CD4-positive, alpha-beta memory T cell (primary cell): ENCODE results near the gene IGF2BP3. TPM values are rescaled to one million over a fixed set of nuclear protein-coding genes. Genes with fewer than 3 reads are reported as not detected.

ENCODE experiments used
- CTCF ChIA-PET: fragments of 350-600 bp; sonication (Branson Sonifier 250); formaldehyde crosslinking; loops from one replicate; lab custom pipeline; 2021; ENCODE audit warnings: inconsistent platforms; ENCODE audit not compliant: partially characterized antibody; lab: Charles Lee
- POLR2A ChIA-PET: fragments of 350-600 bp; sonication (Branson Sonifier 250); formaldehyde crosslinking; loops from one replicate; lab custom pipeline; 2021; ENCODE audit not compliant: partially characterized antibody; lab: Charles Lee
- DNase-seq, 5 donors: peaks; one replicate each; pipeline versions ENCODE4 v3.0.0 to v3.0.0-alpha.2; 2020 to 2022; ENCODE audit warnings: mixed read lengths in 1 of 5
- H3K27ac ChIP-seq: one replicate; pipeline ENCODE4 v1.7.0; 2013; ENCODE audit warnings: low read depth, low read length
- H3K27me3 ChIP-seq: 2 replicates; pipeline ENCODE4 v1.7.0; 2013; ENCODE audit warnings: mild to moderate bottlenecking, low read length, moderate library complexity; ENCODE audit not compliant: insufficient read depth
- H3K36me3 ChIP-seq: 2 replicates; pipeline ENCODE4 v1.7.0; 2013; ENCODE audit warnings: mild to moderate bottlenecking, low read length, moderate library complexity; ENCODE audit not compliant: insufficient read depth
- H3K4me1 ChIP-seq: 2 replicates; pipeline ENCODE4 v1.7.0; 2013; ENCODE audit warnings: mild to moderate bottlenecking, low read length, moderate library complexity; ENCODE audit not compliant: insufficient read depth
- H3K4me3 ChIP-seq, 2 donors: one replicate each; pipeline ENCODE4 v1.7.0; 2013; ENCODE audit warnings: low read length in 2 of 2, mild to moderate bottlenecking in 1 of 2
- H3K9me3 ChIP-seq, 2 donors: one replicate each; pipeline ENCODE4 v1.7.0; 2013; ENCODE audit warnings: low read length in 2 of 2, control low read depth in 1 of 2; ENCODE audit not compliant: control insufficient read depth in 1 of 2
- H3K27ac Mint-ChIP-seq, 7 donors: one replicate each; pipeline ENCODE4 v1.8.0; 2020 to 2021; ENCODE audit warnings: mixed read lengths in 7 of 7, mild to moderate bottlenecking in 6 of 7, inconsistent platforms in 3 of 7, moderate library complexity in 3 of 7
- H3K27me3 Mint-ChIP-seq, 2 donors: one replicate each; pipeline ENCODE4 v1.8.0; 2020 to 2021; ENCODE audit warnings: mixed read lengths in 2 of 2
- H3K36me3 Mint-ChIP-seq, 2 donors: one replicate each; pipeline ENCODE4 v1.8.0; 2020 to 2021; ENCODE audit warnings: mixed read lengths in 2 of 2, inconsistent platforms in 1 of 2, mild to moderate bottlenecking in 1 of 2
- H3K4me1 Mint-ChIP-seq, 4 donors: one replicate each; pipeline ENCODE4 v1.8.0; 2020 to 2021; ENCODE audit warnings: mixed read lengths in 4 of 4, mild to moderate bottlenecking in 1 of 4
- H3K4me3 Mint-ChIP-seq, 8 donors: one replicate each; pipeline ENCODE4 v1.8.0; 2020 to 2021; ENCODE audit warnings: mixed read lengths in 8 of 8, mild to moderate bottlenecking in 7 of 8, moderate library complexity in 6 of 8, inconsistent platforms in 3 of 8
- H3K9me3 Mint-ChIP-seq, 8 donors: one replicate each; pipeline ENCODE4 v1.8.0; 2020 to 2021; ENCODE audit warnings: mixed read lengths in 8 of 8, mild to moderate bottlenecking in 5 of 8, inconsistent platforms in 3 of 8, moderate library complexity in 1 of 8
- intact Hi-C: fragments of 100-400 bp; cut with micrococcal nuclease; formaldehyde crosslinking; loops from one replicate; pipeline ENCODE4 v1.15.1; 2023
- polyA plus RNA-seq, 2 donors: library from polyadenylated mRNA; unstranded; fragments of 300-500 nt; fragmentation: Illumina TruSeq; gene quantifications; one replicate each; pipeline ENCODE4 v1.2.3, GENCODE V29; 2021
- total RNA-seq, 2 experiments: library from RNA; stranded (reverse); gene quantifications; one replicate each; pipeline ENCODE4 v1.2.3, GENCODE V29; 2021

IGF2BP3 gene
- total and polyA plus RNA-seq, 4 experiments from 2014 or later = not detected

DNA sequence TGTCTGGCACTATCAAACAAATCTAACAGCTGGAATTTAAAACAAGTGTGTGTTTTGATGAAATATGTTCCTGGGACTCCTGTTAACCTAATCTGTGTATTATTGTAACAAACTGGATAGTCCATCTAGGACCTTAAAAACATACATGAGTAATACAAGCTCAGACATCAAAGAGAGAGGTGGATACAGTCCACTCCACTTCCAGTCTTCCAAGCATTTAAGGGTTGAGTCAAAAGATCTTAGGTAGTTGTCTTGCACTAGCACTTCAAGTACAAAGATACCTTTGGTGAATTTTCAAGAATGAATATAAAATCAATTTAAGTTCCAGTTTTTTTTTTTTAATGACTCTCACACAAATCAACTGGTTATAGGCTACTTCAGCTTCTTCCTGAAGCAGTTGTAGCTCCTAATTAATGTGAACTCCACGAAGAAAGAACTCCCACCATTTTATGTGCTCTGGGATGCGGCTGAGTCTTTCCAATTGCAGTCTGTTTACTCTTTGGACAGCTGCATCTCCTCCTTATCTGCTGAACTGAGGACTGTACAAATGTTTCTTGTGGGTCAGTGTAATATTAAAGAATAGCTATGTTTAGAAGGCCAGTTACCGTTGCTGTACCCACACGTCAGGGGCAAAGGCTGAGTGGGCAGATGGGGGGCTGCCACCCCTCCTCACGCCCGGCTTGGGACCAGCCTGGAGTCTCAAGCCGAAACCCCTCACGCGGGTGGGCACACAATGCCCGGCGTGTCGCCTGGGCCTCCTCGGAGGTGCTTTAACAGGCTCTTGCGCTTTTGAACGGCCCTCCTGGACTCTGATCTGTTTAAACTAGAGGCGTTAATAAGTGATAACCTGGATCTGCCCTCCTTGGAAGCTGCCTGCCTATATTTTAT is 2.9 kb upstream of the IGF2BP3 start:
- Mint-ChIP-seq H3K27me3 (peaks cover 46 to 57% of the 10 kb centered on the region in 2 donors), H3K36me3 (peaks cover 4 to 7% of the 10 kb centered on the region in 2 donors), H3K4me3 (peak overlapping the region in 4 of 8 donors; percentile 6 to 70 (median 46)), H3K27ac (peak overlapping the region in 2 of 7 donors; percentile 37 to 78), H3K4me1 (peaks cover 13 to 36% (median 25%) of the 10 kb centered on the region in 4 donors), H3K9me3 (peaks cover 0 to 26% (median 17%) of the 10 kb centered on the region in 8 donors)
- POLR2A ChIA-PET = interaction anchor here (0.9 to 1.7 kb wide), 2 partner anchors 59 to 174 kb away, joined by 4 to 5 read pairs; partner anchors contain the start of genes MALSU1 and TRA2A
- intact Hi-C loops = loop anchor here (5.0 to 10.0 kb wide), 2 partner anchors 461 to 1102 kb away; partner anchors contain the start of genes HYCC1 and PALS2
- H3K27ac ChIP-seq = no peak overlapping the region
- no peak overlapping the region for H3K4me3 ChIP-seq
- peaks cover 48% of the 10 kb centered on the region for H3K4me1 ChIP-seq
- peaks cover 81% of the 10 kb centered on the region for H3K27me3 ChIP-seq
- no peaks in the 10 kb centered on the region for H3K36me3 ChIP-seq
- CTCF ChIA-PET = interaction anchor here (1.1 to 1.2 kb wide), 2 partner anchors 12 to 14 kb away, joined by 3 to 5 read pairs; no protein-coding TSS in a partner anchor
- no peaks in the 10 kb centered on the region for H3K9me3 ChIP-seq
- no peak for DNase-seq

DNA sequence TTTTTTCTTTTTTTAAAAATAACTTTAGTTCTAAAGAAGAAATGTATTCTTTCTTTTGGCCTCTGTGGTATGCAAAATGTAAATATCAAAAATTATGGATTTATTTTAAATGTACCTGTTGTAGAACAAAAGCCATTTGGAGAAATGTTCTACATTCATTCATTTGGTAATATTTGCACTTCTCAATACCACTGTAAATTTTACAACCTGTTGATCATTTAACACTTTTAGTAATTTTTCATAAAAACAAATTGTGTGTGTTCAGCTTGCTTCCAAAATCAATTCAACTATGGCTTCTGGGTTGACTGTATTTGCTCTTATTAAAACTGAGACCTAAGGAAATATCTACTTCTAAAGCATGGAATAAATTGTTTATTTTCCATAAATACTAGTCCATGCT is 2.3 kb upstream of the IGF2BP3 start:
- DNase-seq = no peak
- Mint-ChIP-seq H3K36me3 (peaks cover 4 to 7% of the 10 kb centered on the region in 2 donors), H3K27ac (peak overlapping the region in 1 of 7 donors; percentile 78), H3K4me3 (no peak overlapping the region), H3K9me3 (peaks cover 0 to 26% (median 17%) of the 10 kb centered on the region in 8 donors), H3K4me1 (peaks cover 18 to 42% (median 31%) of the 10 kb centered on the region in 4 donors), H3K27me3 (peaks cover 52 to 64% of the 10 kb centered on the region in 2 donors)
- H3K36me3 ChIP-seq = no peaks in the 10 kb centered on the region
- H3K4me3 ChIP-seq = no peak overlapping the region
- ChIA-PET POLR2A (interaction anchor here (1.7 kb wide), 1 partner anchor 59 kb away, joined by 5 read pairs; the partner anchor contains the start of gene TRA2A), CTCF (interaction anchor here (1.2 kb wide), 1 partner anchor 11 kb away, joined by 3 read pairs; no protein-coding TSS in a partner anchor)
- H3K9me3 ChIP-seq = no peaks in the 10 kb centered on the region
- peaks cover 82% of the 10 kb centered on the region for H3K27me3 ChIP-seq
- H3K27ac ChIP-seq = no peak overlapping the region
- peaks cover 54% of the 10 kb centered on the region for H3K4me1 ChIP-seq
- intact Hi-C loops = loop anchor here (5.0 to 10.0 kb wide), 2 partner anchors 460 to 1102 kb away; partner anchors contain the start of genes HYCC1 and PALS2

DNA sequence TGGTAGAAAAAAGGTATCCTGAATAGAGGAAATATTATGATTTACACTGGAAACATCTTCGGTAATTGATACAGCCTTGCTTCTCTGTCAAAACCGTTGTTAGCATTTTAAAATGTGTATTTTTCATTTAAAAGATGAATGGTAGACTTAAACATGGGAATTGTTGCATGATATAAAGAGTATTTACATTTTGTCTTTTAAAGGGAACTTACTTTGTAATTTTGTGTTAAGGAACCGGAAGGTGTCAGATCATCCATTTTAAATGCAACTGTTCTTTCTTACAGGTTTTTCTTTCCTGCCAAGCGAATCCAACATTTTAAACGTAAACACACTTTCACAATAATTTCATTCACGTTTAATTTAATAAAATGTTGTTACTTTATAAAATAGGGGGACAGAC is 1.8 kb upstream of the IGF2BP3 start:
- peak overlapping the region in 2 of 7 donors; percentile 29 to 85 for H3K27ac Mint-ChIP-seq
- POLR2A ChIA-PET = interaction anchor here (1.7 kb wide), 1 partner anchor 60 kb away, joined by 5 read pairs; the partner anchor contains the start of gene TRA2A
- DNase-seq = no peak

DNA sequence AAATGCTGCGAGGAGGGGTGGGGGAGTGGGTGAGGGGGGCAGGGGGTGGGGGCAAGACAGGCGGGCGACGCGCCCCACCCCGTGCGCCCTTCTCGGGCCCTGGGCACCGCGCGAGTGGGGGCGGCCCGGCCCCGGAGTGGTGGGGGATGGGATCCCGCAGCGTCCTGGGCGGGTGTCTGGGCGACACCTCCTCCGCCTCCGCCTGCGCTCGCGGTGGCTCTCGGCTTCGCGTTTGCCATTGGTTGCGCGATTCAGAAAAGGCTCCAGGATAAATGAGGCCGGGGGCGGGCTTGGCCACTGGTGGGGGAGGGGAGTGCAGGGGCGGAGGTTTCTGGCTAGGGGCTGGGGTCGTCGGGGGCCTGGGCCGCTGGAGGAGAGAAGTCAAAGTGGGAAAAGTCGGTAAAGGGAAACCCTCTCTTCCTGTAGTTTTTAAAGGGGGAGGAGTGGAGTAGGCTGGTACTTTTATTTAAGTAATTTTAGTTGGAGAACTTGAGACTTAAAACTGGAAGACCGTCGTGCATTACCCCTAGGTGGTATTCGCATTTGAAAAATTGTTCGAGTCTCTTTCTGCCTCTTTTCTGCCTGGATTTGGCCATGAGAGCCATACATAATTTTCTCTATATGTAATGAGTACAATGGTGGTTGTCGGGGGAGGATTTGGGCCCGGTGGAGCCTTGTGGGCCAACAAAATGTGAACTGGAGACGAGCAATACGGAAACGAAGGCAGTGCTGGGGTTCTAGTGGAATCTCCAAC is 992 bp upstream of the IGF2BP3 start:
- H3K4me3 Mint-ChIP-seq = peak overlapping the region in 7 of 8 donors; percentile 24 to 87 (median 80)
- POLR2A ChIA-PET = no interaction called here
- H3K27me3 ChIP-seq = peaks cover 76% of the 10 kb centered on the region
- peaks cover 55% of the 10 kb centered on the region for H3K4me1 ChIP-seq
- intact Hi-C loops = loop anchor here (5.0 to 10.0 kb wide), 2 partner anchors 459 to 1104 kb away; partner anchors contain the start of genes HYCC1 and PALS2
- H3K9me3 ChIP-seq = no peaks in the 10 kb centered on the region
- H3K4me3 ChIP-seq = no peak overlapping the region
- DNase-seq = peak in 1 of 5 donors; percentile 31
- no peak overlapping the region for H3K27ac ChIP-seq
- CTCF ChIA-PET = no interaction called here
- H3K27ac Mint-ChIP-seq = peak overlapping the region in 3 of 7 donors; percentile 36 to 85 (median 68)
- peaks cover 19 to 49% (median 34%) of the 10 kb centered on the region in 4 donors for H3K4me1 Mint-ChIP-seq
- H3K27me3 Mint-ChIP-seq = peaks cover 48 to 60% of the 10 kb centered on the region in 2 donors
- peaks cover 4 to 7% of the 10 kb centered on the region in 2 donors for H3K36me3 Mint-ChIP-seq
- no peaks in the 10 kb centered on the region for H3K36me3 ChIP-seq
- peaks cover 0 to 26% (median 14%) of the 10 kb centered on the region in 8 donors for H3K9me3 Mint-ChIP-seq

More for the DNA sequence above, 1.8 kb upstream of the IGF2BP3 start:
- H3K9me3 ChIP-seq = no peaks in the 10 kb centered on the region
- H3K4me3 Mint-ChIP-seq = no peak overlapping the region
- H3K9me3 Mint-ChIP-seq = peaks cover 0 to 26% (median 17%) of the 10 kb centered on the region in 8 donors
- CTCF ChIA-PET = interaction anchor here (1.2 kb wide), 1 partner anchor 10 kb away, joined by 3 read pairs; no protein-coding TSS in a partner anchor
- no peaks in the 10 kb centered on the region for H3K36me3 ChIP-seq
- H3K27me3 ChIP-seq = peaks cover 82% of the 10 kb centered on the region
- H3K27ac ChIP-seq = no peak overlapping the region
- intact Hi-C loops = loop anchor here (5.0 to 10.0 kb wide), 2 partner anchors 460 to 1103 kb away; partner anchors contain the start of genes HYCC1 and PALS2
- H3K36me3 Mint-ChIP-seq = peaks cover 4 to 7% of the 10 kb centered on the region in 2 donors
- H3K4me3 ChIP-seq = no peak overlapping the region
- peaks cover 19 to 47% (median 34%) of the 10 kb centered on the region in 4 donors for H3K4me1 Mint-ChIP-seq
- H3K4me1 ChIP-seq = peaks cover 55% of the 10 kb centered on the region
- H3K27me3 Mint-ChIP-seq = peaks cover 53 to 65% of the 10 kb centered on the region in 2 donors

DNA sequence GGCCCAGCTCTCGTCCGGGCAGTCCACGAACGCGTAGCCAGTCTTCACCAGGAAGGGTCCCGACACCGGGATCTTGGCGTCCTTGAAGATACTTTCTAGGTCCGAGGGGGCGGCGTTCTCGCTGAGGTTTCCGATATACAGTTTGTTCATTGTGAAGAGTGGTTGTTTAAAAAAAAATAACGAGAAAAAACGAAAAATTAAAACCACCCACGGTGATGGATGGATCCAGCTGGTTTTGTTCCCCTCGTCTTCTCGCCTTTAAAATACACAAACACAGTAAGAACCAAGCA is 385 bp downstream of the IGF2BP3 start:
- Mint-ChIP-seq H3K4me3 (peak overlapping the region; percentile 56 to 87 (median 82)), H3K9me3 (peaks cover 0 to 23% (median 9%) of the 10 kb centered on the region in 8 donors), H3K36me3 (peaks cover 4 to 7% of the 10 kb centered on the region in 2 donors), H3K4me1 (peaks cover 19 to 48% (median 34%) of the 10 kb centered on the region in 4 donors), H3K27me3 (peaks cover 56 to 64% of the 10 kb centered on the region in 2 donors), H3K27ac (peak overlapping the region in 6 of 7 donors; percentile 36 to 85 (median 59))
- Histone ChIP-seq H3K9me3 (no peaks in the 10 kb centered on the region), H3K27me3 (peaks cover 74% of the 10 kb centered on the region), H3K36me3 (no peaks in the 10 kb centered on the region), H3K27ac (no peak overlapping the region), H3K4me3 (peak overlapping the region; percentile 8 to 30), H3K4me1 (peaks cover 55% of the 10 kb centered on the region)
- DNase-seq = peak in 1 of 5 donors; percentile 31
- intact Hi-C loops = loop anchor here (5.0 to 10.0 kb wide), 2 partner anchors 458 to 1105 kb away; partner anchors contain the start of genes HYCC1 and PALS2
- ChIA-PET CTCF (interaction anchor here (0.9 kb wide), 1 partner anchor 9 kb away, joined by 3 read pairs; no protein-coding TSS in a partner anchor), POLR2A (interaction anchor here (0.6 kb wide), 1 partner anchor 10 kb away, joined by 3 read pairs; no protein-coding TSS in a partner anchor)

DNA sequence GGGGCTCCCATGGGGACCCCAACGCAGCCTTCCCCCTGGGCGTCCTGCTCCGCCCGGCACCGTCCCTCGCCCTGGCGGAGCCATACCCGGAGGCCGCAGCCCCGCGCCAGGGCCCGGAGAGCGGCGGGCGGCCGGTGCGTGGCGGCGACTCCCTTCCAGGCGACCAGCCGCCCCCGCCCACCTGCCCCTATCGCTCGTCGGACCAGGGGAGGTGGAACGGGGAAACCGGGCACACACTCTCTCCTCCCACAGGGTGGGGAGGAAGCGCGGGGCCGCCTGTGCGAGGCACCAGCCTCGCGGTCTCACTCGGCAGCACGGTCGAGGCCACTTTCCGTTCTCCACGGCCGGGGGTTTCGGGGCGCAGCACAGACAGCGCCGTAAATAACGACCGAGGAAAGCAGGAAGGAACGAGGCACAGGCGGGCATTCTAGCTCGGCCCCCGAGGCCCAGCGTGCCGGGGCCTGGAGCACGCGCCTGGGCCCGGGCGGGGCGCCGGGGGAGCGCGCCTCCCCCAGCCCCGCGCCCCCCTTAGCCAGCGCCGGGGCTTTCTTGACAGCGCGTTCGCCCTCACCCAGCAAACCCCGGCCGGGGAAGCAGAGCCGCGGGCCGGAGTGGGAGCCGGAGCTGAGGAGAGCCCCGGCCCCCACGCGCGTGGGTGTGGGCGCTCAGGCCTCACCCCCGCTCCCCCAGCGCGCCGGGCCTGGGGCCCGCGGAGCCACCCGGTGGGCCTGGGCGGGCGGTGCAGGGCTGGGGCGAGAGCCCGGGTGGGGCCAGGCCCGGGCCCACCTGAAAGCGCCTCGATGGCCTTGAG is 936 bp downstream of the IGF2BP3 start:
- peak overlapping the region in 1 of 2 donors; percentile 17 for H3K4me3 ChIP-seq

More for the DNA sequence above, 936 bp downstream of the IGF2BP3 start:
- Mint-ChIP-seq H3K4me3 (peak overlapping the region in 5 of 8 donors; percentile 55 to 87 (median 83)), H3K4me1 (peaks cover 19 to 43% (median 31%) of the 10 kb centered on the region in 4 donors), H3K27me3 (peaks cover 52 to 60% of the 10 kb centered on the region in 2 donors), H3K9me3 (peaks cover 0 to 17% (median 8%) of the 10 kb centered on the region in 8 donors), H3K27ac (peak overlapping the region in 1 of 7 donors; percentile 85), H3K36me3 (peaks cover 0 to 7% of the 10 kb centered on the region in 2 donors)
- Histone ChIP-seq H3K27ac (no peak overlapping the region), H3K4me1 (peaks cover 52% of the 10 kb centered on the region), H3K27me3 (peaks cover 69% of the 10 kb centered on the region), H3K9me3 (no peaks in the 10 kb centered on the region), H3K36me3 (no peaks in the 10 kb centered on the region)
- peak; percentile 32 to 53 (median 38) for DNase-seq
- intact Hi-C loops = no loop called here
- ChIA-PET CTCF (interaction anchor here (0.9 to 1.4 kb wide), 2 partner anchors 10 to 192 kb away, joined by 3 to 4 read pairs; no protein-coding TSS in a partner anchor), POLR2A (no interaction called here)
